HG03064 (cell line): ENCODE results near the gene BPHL.
"Not testable (repeated sequence)": the region's sequence is repeated elsewhere in the genome, so short reads cannot be mapped to it uniquely, and the experiment has no call there.

Experiments used
- ATAC-seq: cut with Tn5 transposase; IDR thresholded peaks from one replicate; pipeline ENCODE4 v1.9.1; 2021; ENCODE audit warnings: low read depth; ENCODE audit not compliant: unreplicated experiment

The BPHL gene

GRCh38 chr6:3151691-3152090 is 33.2 kb downstream of the BPHL start:
- no peak for ATAC-seq

GRCh38 chr6:3152689-3153088 is 34.2 kb downstream of the BPHL start:
- ATAC-seq, result no peak

- ATAC-seq, result not testable (repeated sequence)
These were observed 36.9 kb downstream of the BPHL start for GRCh38 chr6:3155416-3155815.

- ATAC-seq, result peak; percentile 16
These were observed 37.9 kb downstream of the BPHL start for GRCh38 chr6:3156184-3157130.

- ATAC-seq, result peak; percentile 84
These were observed 38.8 kb downstream of the BPHL start, which contains the start of gene TUBB2A for GRCh38 chr6:3157131-3157933. TSS of gene TUBB2A (minus strand) at chr6:3157544. CDS start at chr6:3157463, 81 bp downstream.

- no peak for ATAC-seq
These were observed 41.6 kb downstream of the BPHL start for GRCh38 chr6:3159805-3160781.

GRCh38 chr6:3162067-3162497 is 43.6 kb downstream of the BPHL start:
- no peak for ATAC-seq

- peak; percentile 74 for ATAC-seq
These were observed 44.2 kb downstream of the BPHL start for GRCh38 chr6:3162565-3163247.

GRCh38 chr6:3163248-3163594 is 44.7 kb downstream of the BPHL start:
- no peak for ATAC-seq

- ATAC-seq, result no peak
These were observed 45.9 kb downstream of the BPHL start for GRCh38 chr6:3164388-3164787.

GRCh38 chr6:3165631-3166534 is 47.4 kb downstream of the BPHL start:
- no peak for ATAC-seq

- not testable (repeated sequence) for ATAC-seq
These were observed 48.2 kb downstream of the BPHL start for GRCh38 chr6:3166535-3167225.

GRCh38 chr6:3168046-3168445 is 49.5 kb downstream of the BPHL start:
- ATAC-seq, result not testable (repeated sequence)

- not testable (repeated sequence) for ATAC-seq
These were observed 52.2 kb downstream of the BPHL start for GRCh38 chr6:3170676-3171075.

GRCh38 chr6:3171313-3172175 is 53.0 kb downstream of the BPHL start:
- not testable (repeated sequence) for ATAC-seq

- not testable (repeated sequence) for ATAC-seq
These were observed 54.3 kb downstream of the BPHL start for GRCh38 chr6:3172789-3173188.

GRCh38 chr6:3173636-3174089 is 55.2 kb downstream of the BPHL start:
- ATAC-seq, result not testable (repeated sequence)
